HG02588 (cell line): ENCODE measurements around the gene MFSD11.
"Not testable (repeated sequence)": the region's sequence is repeated elsewhere in the genome, so short reads cannot be mapped to it uniquely, and the experiment has no call there.

Experiments
- ATAC-seq: cut with Tn5 transposase; IDR thresholded peaks from one replicate; pipeline ENCODE4 v1.9.1; 2021; ENCODE audit warnings: mild to moderate bottlenecking, moderate library complexity; ENCODE audit not compliant: unreplicated experiment

MFSD11 gene

GRCh38 chr17:76725580-76726230 is 12.2 kb upstream of the MFSD11 start:
- peak; percentile 19 for ATAC-seq

DNA sequence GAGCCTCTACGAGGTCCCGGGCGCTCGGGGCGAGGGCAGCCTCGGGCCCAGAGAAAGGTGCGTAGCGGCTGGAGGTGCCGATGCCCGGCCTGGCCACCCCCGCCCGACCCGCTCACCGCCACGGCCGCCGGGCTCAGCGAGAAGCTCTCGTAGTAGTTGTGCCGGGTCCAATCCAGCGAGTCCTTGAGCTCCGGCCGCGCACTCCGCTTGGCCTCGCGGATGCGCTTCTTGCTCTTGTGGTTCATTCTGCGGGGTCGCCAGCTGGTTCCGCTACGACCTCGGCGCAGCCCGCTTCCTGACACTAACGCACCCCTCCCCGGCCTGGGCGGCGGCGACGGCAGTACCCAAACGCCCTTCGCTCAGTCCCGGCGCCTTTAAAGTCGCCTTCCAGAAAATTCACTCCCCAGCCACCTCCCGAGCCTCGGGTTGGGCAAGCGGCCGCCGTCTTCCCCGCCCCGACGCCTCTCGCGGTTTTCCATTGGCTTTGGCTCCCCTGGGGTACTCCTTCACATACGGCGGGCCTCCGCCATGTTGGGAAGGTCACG is 11.6 kb upstream of the MFSD11 start, which contains the start of gene JMJD6:
Gene JMJD6, minus strand, starts transcription at position 376 of the 545 bp plus-strand sequence. Its CDS starts 131 bp downstream, at position 245.
- peak; percentile 68 for ATAC-seq

DNA sequence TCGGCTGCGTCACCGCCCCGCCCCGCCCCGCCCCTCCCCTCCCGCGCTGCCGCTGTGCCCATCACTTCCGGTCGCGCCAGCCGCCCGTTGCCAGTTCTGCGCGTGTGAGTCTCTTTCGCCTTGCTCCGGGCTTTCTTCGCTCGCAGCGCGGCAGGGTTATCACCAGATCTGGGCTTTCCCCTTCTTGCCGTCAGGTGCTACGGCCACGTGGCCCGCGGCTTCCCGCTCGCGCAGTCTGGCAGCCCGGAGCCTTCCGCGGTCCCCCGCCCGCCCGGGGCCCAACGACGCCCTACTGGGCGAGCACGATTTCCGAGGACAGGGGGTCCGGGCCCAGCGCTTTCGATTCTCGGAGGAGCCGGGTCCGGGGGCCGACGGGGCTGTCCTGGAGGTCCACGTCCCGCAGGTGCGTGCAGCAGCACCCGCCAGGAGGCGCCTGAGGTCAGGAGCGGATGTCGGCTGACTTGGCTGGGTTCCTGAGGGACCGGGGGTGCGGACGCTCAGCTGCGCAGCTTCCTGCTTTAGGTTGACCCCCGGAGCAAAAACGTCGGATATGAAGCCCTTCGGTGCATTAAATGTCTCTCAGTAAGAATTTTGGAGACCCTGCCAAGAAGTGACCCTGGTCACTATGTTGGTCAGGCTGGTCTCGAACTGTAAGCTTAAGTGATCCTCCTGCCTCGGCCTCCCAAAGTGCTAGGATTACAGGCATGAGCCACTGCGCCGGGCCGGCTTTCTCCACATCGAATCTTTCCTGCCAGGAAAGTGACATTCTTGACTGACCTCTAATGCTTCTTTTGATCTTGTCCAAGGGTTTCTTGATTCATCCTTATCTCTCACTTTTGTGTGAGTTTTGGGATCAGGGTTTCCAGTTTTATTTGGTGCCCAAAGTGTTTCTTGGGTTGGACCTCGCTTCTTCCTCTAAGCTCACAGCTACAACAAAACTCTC is 10.9 kb upstream of the MFSD11 start, which contains the start of gene METTL23:
Gene METTL23, plus strand, starts transcription at position 64 of the 943 bp plus-strand sequence. CDS start 2,872 bp downstream, outside the sequence.
- ATAC-seq: peak; percentile 34

GRCh38 chr17:76727745-76728456 is 10.0 kb upstream of the MFSD11 start:
- no peak for ATAC-seq

- ATAC-seq: not testable (repeated sequence)
These were observed 5.9 kb upstream of the MFSD11 start for GRCh38 chr17:76731800-76732733.

- ATAC-seq: no peak
These were observed 4.9 kb upstream of the MFSD11 start for GRCh38 chr17:76732734-76733617.

GRCh38 chr17:76733618-76733957 is 4.3 kb upstream of the MFSD11 start:
- ATAC-seq: no peak

- no peak for ATAC-seq
These were observed 3.7 kb upstream of the MFSD11 start for GRCh38 chr17:76734080-76734840.

GRCh38 chr17:76735006-76735405 is 2.9 kb upstream of the MFSD11 start:
- ATAC-seq: no peak

GRCh38 chr17:76735586-76736348 is 2.2 kb upstream of the MFSD11 start:
- no peak for ATAC-seq

DNA sequence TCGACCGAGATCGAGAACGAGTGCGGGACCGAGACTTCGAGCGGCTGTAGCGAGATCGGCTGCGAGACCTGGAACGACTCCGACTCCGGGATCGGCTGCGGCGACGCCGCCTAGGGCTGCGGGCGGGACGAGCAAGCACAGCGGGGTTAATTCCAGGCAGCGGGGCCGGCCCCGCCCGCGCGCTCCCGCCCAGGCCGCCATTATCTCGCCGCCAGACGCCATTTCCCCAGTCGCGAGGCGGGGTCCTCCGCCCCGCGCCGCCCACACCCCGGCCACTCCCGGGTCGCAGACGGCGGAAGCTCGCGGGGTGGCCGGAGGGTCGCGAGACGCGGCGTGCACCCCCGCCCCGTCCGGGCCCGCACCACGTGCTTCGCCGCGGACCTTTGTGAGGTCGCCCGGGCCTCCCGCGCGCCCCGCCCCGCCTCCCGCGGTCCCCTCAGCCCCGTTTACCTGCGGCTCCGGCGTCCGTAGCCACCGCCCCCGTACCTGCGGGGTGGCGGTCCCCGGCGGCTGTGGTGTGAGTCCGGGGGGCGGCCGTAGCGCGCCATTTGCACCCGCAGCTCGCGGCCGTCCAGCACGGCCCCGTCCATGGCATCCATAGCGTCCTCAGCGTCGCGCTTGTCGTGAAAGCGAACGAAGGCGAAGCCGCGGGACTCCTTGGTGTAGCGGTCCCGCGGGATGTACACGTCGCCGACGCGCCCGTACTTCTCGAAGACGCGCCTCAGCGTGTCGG is 1.4 kb upstream of the MFSD11 start:
- peak; percentile 10 for ATAC-seq

DNA sequence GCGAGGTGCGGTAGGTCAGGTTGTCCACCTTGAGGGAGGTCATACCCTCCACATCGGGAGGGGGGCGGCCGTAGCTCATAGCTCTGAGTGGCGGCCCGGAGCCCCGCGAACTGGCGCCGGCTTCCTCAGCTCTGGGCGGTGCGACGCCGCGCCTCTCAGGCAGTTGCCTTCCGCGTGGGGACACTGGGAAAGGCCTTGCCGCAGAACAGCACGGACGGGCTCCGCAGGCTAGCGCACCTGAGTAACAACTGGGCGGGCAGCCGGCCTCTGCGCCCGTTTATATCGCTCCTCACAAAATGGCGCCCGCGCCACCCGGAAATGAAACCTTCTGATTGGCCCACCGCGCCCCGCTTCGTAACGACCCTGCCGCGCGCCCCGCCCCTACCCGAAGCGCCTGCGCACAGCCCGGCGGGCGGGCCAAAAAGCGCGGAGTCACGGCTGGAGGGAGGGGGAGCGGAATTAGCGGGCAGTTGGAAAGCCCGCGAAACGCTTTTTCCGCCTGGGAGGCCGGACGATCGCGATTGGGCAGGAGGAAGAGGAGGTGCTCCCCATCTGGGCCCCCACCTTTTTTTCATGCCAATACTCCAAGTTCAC is 740 bp upstream of the MFSD11 start, which contains the start of gene SRSF2:
Gene SRSF2, minus strand, starts transcription at position 250 of the 594 bp plus-strand sequence. Its CDS starts 171 bp downstream, at position 79.
- peak; percentile 51 for ATAC-seq

GRCh38 chr17:76738468-76738850 is 540 bp downstream of the MFSD11 start:
- no peak for ATAC-seq

GRCh38 chr17:76739568-76740115 is 1.7 kb downstream of the MFSD11 start:
- ATAC-seq: not testable (repeated sequence)

DNA sequence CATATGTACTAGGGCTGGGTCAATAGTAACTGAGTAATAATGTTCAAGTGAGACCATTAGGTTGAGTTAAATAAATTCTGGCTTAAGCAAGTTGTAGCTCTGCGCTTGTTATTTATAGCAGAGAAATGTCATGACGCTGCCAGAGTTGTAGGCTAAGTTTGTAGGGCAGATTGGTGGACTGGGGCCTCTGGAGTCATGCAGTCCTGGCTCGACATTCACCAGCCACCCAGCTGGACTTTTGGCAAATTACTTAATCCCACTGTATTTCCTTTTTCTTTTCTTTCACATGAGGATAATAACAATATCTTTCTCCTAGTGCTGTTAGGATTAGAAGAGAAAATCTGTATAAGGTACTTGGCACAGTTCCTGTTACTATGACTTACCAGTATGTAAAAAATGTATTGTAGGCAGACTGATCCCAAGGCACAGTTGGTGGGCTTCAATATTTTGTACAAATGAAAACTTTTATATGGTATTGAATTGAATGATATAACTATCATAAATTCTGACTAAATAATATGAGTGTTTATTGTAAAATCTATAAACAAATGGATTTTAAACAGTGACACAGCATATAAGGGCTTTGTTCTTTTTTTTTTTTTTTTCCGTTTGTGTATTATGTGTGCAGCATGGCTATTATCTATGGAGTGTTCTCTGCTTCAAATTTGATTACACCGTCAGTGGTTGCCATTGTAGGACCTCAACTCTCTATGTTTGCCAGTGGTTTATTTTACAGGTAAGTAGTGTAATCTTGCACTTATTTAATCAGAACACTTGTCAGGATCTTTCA is 2.6 kb downstream of the MFSD11 start:
- ATAC-seq: no peak
